GM10847 (cell line): ENCODE data around the gene EML4.

ENCODE experiments used
- POLR2A ChIP-seq: IDR thresholded peaks from 2 replicates; pipeline ENCODE4 v1.6.1; 2011; ENCODE audit not compliant: insufficient read length; ENCODE audit errors: extremely low read depth

Gene EML4

DNA sequence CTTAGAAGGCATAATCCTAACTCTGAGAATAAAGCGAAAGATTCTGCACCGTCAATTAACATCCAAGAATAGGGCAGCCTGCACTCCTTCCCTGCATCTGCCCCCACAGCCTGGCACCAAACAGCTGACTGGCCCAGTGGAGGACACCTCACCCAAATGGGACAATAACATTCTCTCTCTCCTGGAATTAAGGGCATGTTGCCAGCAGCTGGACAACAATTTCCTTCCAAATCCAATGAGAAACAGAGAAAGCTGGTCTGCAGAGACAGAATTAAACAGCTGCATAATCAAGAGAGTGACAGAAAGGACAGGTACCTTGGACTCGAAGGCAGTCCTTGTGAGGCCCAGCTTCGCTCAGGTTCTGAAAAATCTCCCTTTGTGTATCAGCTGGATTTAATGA lies 176.8 kb downstream of the EML4 start:
- TF ChIP-seq POLR2A: no peak

DNA sequence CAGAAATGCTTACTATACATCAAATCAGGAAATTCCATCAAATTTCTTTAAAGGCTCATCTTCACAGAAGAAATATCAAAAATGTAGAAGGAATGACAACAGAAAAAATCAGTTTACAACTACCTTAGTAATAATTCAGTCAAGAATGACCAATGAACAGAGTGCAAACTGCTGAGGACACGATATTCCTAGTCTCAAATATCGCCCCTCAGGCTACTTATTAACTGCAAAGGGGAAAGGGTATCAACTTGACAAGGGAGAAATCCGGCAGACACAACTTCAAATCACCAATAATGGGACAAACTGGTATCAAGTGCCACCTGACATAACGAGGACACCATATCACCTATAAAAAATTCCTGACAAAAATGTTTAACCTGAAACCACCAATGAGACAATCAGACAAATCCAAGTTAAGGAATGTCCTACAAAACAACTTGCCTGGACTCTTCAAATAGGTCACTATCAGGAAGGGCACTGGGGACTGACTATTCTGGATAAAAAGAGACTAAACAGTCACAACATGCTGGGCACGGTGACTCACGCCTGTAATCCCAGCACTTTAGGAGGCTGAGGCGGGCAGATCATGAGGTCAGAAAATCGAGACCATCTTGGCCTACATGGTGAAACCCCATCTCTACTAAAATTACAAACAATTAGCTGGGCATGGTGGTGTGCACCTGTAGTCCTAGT lies 179.1 kb downstream of the EML4 start:
- TF ChIP-seq POLR2A: no peak

DNA sequence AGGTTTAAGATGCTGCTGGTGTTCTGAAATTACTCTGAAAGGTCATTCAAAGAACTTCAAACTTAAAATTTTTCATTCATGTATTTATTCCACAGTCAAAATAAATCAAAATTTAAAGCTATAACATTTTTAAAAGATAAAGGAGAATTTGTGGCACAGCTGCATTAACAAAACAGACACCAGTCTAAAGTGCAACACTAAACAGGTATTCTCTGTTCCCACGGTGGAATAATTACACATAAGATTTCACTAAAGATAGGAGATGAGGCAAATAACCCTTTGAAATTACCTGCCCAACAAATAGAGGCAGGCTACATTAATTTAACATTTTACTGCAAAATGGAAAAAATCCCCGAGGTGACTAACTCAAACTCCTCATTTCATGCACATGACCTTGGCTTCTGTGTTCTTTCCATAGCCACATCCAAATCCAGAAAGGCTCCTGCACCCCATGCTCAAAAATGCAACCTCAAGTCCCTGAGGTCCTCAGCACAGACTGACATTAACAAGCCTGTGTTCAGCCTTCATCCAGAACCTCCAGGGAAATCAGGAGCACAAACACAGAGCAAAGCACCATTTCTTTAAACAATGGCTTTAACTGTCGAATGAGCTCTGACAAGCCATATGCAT lies 181.4 kb downstream of the EML4 start:
- TF ChIP-seq POLR2A: no peak

DNA sequence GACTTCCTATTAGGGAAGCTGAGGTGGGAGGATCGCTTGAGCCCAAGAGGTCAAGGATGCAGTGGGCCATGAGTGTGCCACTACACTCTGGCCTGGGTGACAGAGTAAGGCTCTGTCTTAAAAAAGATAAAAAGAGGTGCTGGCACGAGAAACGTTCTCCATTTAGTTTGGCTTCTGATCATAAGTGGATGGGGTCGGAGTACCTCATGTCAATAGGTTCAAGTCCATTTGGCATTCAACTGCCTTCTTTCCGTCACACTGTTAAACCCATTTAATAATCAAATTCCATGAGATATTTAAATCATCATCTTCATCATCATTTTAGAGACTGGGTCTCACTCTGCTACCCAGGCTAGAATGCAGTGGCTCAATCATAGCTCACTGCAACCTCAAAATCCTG lies 182.7 kb downstream of the EML4 start:
- no peak for TF ChIP-seq POLR2A

GRCh38 chr2:42353792-42354429 lies 184.8 kb downstream of the EML4 start:
- no peak for TF ChIP-seq POLR2A

DNA sequence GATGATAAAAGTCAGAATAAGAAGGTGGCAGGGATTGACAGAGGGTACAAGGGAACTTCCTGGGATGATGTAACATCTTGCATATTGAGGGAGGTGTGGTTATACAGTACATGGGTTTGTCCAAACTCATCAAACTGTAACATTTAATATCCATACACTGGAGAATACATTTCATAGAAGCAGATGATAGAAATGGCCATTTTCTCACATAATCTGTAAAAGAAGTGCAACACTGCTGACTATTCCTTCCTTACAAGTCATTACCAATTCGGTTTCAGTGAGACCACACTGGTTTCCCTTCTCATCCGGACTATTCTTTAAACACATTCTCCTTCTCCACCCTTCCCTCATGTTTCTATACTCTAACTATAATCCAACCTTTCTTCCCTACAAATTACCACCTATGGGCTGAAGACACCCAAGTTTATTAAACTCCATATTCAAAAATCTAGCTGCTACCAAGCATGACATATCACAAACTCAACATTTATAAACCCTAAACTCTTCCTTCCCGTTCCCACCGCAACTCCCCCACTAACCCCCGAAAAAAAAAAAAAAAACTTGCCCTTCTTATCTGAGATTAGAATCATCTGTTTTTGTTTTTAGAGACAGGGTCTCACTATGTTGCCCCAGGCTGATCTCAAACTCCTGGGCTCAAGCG lies 190.3 kb downstream of the EML4 start:
- TF ChIP-seq POLR2A: no peak

DNA sequence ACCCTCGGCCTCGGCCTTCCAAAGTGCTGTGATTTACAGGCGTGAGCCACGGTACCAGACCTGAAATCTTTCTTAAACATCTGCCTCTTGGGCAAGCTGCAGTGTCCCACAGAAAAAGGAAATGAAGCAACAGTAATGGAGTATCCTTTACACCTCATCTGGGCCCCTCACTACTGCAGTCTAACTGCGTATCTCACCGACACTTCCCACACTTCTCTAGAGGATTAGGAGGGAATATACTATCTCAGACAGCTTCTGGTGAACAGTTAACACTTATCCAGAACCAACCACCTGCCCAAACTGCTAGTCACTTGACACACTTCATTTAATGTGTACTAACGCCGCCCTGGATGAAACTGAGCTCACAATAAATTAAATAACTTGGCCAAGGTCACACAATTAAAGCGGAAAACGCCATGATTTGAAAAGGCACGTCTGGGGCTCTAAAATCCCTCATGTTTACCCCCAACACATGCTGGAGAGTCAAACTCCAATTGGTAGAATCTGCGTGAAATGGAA lies 190.9 kb downstream of the EML4 start:
- TF ChIP-seq POLR2A: no peak

DNA sequence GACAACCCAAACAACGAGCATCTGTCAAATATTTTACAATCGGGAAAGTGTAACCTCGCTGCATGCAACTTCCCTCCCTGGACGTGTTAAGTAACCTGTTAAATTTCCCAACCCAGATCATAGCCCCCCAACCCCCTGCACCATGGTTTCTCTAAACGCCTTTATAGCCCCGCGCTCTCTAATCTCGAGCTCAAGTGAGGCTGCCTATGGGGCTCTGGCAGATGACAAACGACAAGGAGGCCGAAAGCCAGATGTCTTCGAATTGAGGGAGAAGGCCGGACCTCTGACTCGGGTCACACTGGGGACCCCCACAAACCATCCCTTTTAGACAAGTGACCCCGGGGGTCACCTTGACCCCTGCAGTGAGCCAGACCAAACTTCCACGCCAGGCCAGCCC lies 191.3 kb downstream of the EML4 start:
- no peak for TF ChIP-seq POLR2A

GRCh38 chr2:42360890-42361727 lies 192.0 kb downstream of the EML4 start, which contains the start of gene COX7A2L:
TSS of gene COX7A2L (minus strand) at chr2:42361217. CDS start at chr2:42361161, 56 bp downstream.
- peak; percentile 55 for TF ChIP-seq POLR2A

GRCh38 chr2:42361728-42362283 lies 192.7 kb downstream of the EML4 start:
- no peak for TF ChIP-seq POLR2A

GRCh38 chr2:42363413-42363812 lies 194.3 kb downstream of the EML4 start:
- no peak for TF ChIP-seq POLR2A

DNA sequence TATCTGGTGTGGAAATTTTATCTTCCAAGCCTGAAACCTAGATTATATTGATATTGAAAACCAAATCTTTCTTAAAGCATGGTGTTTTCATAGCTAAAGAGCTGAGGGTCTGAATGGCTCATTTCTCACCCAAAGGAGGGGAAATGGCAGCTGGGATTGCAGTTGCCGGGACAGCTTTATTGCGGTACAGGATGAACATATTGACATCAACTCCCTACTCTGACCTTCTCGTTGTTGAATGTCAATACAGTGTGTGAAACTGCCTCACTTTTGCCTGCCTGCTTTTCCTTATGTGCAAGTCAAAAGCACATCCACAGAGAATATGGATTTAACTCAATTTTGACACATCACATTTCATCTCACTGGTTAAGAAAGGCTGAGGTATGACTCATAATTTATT lies 195.5 kb downstream of the EML4 start:
- TF ChIP-seq POLR2A: no peak

- no peak for TF ChIP-seq POLR2A
Measured at GRCh38 chr2:42366411-42366810, 197.3 kb downstream of the EML4 start.

DNA sequence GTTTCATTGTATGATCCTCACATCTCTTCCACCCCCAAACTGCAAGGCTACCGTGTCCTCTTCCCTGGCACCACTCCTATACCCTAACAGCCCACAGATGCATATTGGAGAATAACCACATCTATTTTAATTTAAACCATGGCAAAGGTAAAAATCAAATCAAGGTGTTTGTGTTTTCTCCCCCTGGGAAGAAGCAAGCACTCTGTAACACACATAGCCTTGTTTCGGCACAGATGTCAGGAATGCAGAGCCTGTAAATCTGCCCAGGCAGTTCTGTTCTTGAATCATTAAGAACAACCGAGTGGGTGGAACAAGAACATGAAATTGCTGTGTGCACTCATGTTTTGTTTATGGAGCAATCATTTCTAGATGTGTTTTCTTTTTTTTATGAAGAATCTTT lies 198.7 kb downstream of the EML4 start:
- no peak for TF ChIP-seq POLR2A
